PC-3 (cell line): ENCODE data around the gene PLG.

Experiments
- CTCF ChIP-seq: fragments of 300-600 bp; sonication (generic); conservative IDR thresholded peaks from 2 replicates; pipeline ENCODE4 v1.5.1; 2017; ENCODE audit warnings: antibody characterized with exemption, low read depth, mild to moderate bottlenecking, low read length
- EZH2 ChIP-seq: fragments of 300-600 bp; sonication (generic); IDR thresholded peaks from one replicate; pipeline ENCODE4 v1.6.1; 2017; ENCODE audit warnings: antibody characterized with exemption, mild to moderate bottlenecking, low read length; ENCODE audit not compliant: unreplicated experiment
- EZH2phosphoT487 ChIP-seq: fragments of 300-600 bp; sonication (generic); IDR thresholded peaks from 2 replicates; pipeline ENCODE4 v1.6.1; 2018; ENCODE audit warnings: mild to moderate bottlenecking, antibody characterized with exemption, low read length, borderline replicate concordance

DNA sequence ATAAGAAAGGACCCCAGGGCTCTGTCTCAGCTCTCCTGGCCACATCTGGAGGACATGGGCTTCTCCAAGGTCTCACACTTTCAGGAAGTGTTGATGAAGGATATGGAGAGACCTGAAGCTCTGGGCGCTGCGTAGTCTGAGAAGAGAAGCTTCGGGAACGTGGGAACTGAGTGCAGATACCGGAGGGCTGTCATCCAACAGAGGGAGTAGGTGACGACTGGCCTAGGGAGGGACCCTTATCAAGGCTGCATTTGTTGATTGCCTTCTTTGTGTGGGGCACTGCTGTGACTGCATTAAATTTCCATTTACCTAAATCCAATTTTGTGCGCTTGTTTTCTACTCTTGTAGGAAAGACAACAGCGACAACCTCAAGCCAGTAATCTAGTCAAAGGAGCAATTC is 63.4 kb downstream of the PLG start:
- no peak for TF ChIP-seq EZH2
- no peak for TF ChIP-seq CTCF
- no peak for TF ChIP-seq EZH2phosphoT487
